GM12801 (cell line): ENCODE results near the gene RFX2.

ENCODE experiments used
- TF ChIP-seq, protein P1 (sequence below): IDR thresholded peaks from one replicate; pipeline ENCODE4 v1.5.1; 2011; ENCODE audit warnings: control low read depth; ENCODE audit not compliant: insufficient read length; ENCODE audit errors: extremely low read depth

The RFX2 gene

DNA sequence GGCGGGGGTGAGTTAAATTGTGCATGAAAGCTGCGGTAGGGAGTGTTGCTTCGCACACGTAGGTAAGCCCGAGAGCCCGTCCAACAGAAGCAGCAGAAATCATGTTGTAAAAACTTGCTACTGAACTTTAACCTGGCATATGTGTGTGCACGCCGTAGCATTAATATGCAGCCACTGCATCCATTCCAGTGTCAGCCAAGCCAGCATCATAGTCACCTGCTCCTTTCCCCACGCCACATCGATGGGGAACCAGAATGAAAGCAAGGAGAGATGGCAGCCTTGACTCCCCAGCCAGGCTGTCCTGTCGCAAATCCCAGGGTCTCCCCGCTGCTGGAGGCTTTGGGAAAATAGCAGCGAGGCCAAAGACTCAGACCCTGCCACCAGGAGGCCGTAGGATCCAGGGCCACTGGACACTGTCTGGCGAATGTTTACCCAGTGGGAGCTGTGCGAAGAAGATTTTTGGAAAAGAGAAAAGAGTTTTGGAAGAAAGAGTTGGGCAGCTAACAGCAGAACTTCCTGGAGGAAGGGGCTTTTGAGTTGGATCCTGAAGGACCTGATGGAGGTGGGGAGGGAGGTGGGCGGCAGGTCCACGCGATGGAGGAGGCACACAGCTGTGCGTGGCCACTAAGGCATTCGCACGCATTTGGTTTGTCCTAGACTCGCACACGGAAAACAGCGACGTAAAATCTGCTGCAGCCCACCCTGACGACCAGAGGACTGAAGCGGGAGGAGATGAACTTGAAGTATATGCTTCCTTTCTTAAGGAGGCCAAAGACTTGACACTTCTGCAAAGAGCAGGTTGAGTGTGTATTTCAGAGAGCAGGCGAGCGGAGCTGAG is 83.7 kb downstream of the RFX2 start:
- TF ChIP-seq, protein P1, sequence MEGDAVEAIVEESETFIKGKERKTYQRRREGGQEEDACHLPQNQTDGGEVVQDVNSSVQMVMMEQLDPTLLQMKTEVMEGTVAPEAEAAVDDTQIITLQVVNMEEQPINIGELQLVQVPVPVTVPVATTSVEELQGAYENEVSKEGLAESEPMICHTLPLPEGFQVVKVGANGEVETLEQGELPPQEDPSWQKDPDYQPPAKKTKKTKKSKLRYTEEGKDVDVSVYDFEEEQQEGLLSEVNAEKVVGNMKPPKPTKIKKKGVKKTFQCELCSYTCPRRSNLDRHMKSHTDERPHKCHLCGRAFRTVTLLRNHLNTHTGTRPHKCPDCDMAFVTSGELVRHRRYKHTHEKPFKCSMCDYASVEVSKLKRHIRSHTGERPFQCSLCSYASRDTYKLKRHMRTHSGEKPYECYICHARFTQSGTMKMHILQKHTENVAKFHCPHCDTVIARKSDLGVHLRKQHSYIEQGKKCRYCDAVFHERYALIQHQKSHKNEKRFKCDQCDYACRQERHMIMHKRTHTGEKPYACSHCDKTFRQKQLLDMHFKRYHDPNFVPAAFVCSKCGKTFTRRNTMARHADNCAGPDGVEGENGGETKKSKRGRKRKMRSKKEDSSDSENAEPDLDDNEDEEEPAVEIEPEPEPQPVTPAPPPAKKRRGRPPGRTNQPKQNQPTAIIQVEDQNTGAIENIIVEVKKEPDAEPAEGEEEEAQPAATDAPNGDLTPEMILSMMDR: no peak

DNA sequence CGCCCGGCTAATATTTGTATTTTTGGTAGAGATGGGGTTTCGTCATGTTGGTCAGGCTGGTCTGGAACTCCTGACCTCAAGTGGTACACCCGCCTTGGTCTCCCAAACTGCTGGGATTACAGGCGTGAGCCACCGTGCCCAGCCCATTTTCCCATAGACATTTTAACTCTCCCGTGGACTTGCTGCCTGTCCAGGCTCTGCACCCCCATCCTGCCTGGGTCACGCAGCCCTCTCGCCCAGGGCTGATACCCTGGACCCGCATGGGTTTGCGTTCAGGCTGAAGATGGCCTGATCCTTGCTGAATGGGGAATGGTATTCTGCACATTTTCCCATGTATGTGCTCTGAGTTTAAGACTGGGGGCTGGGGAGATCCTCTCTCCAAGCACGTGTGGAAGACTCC is 86.4 kb downstream of the RFX2 start:
- TF ChIP-seq, protein P1: no peak

DNA sequence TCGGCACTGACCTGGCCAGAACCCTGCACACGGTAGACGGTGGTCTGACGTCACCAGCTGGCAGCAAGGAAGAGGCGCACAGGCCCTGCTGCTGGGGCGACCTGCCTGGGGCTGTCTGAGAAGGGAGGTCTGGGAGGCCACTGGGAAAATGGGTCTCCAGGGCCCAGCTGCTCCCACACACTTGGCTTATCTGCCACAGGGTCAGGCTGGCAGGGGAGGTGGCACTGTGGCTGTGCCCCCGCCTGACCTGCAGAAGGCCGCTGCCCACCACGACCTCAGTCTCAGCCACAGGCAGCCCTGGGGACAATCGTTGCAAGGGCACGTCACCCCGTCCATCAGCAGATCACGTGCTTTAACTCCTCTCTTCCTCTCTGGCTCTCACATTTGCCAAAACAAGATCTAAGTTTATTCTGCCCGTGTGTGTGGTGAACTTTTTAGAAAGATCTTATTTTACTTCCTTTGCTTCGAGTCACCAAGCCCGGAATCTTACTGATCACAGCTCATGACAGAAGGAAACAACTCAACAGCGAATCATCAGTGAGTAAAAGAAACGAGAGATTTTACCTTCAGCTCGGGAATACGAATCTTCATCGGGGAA is 87.1 kb downstream of the RFX2 start:
- TF ChIP-seq, protein P1: no peak

DNA sequence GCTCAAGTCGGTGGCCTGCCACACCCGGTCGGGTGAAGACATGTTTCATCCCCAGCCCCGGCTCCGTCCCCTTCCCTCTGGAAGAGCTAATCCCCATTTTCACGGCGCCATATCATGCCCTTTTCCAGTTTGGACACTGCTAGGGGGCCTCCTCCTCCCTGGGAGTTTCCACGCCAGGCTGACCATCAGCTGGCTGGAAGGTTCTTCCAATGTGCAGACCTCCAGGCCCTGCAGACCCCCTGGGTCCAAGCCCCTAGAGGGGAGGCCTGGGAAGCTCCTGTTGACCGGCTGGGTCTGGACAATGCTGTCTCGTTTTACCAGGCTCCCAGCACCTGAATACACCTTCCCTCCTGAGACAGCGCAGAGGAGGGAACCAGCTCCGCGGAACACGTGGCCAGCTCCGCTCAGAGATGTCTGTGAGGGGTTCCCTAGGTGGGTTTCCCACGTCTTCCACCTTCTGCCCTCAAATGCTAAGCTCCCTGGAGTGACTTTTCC is 87.7 kb downstream of the RFX2 start:
- TF ChIP-seq, protein P1: no peak

DNA sequence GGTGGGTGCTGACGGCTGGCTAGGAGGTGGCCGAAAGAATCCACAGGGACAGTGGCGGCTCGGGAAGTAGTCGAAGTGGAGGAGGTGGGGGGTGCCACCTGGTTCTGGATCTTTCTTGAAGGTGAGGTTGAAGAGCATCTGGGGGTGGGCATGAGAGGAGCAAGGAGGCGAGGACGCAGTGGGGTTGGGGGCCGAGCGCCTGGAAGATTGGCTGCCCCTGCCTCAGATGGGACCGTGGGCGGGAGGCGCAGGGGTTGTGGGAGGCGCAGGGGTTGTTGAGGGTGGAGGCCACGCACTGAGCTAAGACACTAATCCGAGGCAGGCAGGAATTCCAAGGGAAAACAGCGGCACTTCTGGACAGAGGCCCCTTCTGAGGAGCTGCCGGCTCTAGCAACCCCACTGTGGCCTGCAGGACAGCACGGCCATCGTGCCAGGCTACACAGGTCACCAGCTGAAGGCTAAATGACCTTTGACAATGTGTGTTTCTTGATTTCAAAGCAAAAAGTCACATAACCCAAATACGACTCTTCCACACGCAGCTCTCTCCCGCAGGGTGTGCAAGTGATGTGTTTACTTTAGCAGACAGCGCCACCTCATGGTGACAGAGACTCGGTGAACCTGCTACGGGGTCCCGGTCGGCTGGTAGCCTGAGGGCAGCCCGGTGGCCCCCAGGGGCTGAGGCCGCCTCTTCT is 88.3 kb downstream of the RFX2 start:
- TF ChIP-seq, protein P1: no peak

DNA sequence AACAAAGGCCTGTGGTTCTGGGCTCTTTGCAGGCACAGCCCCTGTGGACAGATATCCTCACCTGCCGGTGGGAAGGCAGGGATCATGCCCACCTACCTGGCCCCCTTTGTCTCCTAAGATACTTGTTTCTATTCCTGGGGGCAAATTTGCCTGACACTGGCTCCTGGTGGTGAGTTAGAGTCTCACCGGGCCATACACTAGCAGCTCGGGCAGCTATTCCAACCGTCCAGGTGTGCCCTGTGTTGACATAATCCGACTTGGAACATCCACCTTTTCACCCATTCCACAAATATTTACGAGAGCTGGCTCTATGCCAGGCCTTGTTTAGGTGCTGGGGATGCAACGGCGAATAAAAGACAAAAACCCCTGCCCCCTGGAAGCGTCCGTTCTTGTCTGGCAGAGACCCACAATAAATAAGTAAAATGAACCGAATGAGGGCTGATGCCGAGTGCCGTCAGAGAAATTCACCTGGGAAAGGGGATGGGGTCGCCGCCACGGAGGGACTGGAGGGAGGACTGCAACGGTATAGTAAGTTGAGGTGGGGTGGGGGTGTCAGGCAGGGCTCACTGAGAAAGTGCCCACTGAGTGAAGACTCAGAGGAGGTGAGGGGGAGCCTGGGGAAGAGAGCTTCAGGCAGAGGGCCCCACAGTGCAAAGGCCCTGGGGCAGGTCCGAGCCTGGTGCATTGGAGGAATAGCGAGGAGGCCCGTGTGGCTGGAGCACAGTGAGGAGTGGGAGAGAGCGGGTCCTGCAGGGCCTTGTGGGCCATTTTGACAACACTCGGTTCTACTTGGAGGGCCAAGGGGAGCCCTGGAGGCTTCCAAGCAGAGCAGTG is 89.1 kb downstream of the RFX2 start:
- TF ChIP-seq, protein P1: no peak
